ENCODE data around the gene MDN1.

GRCh38 chr6:89680150-89680549 is 139.4 kb downstream of the MDN1 start:
- TF ChIP-seq CTCF (conservative IDR thresholded peaks at IDR 0.05 in 1 of 2, IDR thresholded peaks at IDR 0.05 in 1 of 2; ENCODE audit: extremely low read depth in 1 of 2, insufficient read depth in 1 of 2, low read depth in 1 of 2, low read length in 2 of 2), result no peak
- TF ChIP-seq EZH2 (IDR thresholded peaks at IDR 0.05; ENCODE audit: borderline replicate concordance, low read length), result no peak

Measured in mammary epithelial cell (primary cell).